GM06990 (cell line): Measurements from ENCODE around the gene MRPL22.
A peak's percentile ranks its signal among the peaks of the same experiment; 100 is the strongest.

Source experiments
- DNase-seq: peaks from one replicate; pipeline ENCODE4 v3.0.0-alpha.2; 2011; ENCODE audit not compliant: insufficient read length; ENCODE audit errors: extremely low read depth
- H3K27me3 ChIP-seq: replicated peaks from 2 replicates; pipeline ENCODE4 v1.6.0; 2011; ENCODE audit warnings: low read length; ENCODE audit not compliant: control insufficient read depth, insufficient read depth
- H3K36me3 ChIP-seq: 2 replicates; pipeline ENCODE4 v1.5.1; 2011; ENCODE audit warnings: low read length; ENCODE audit not compliant: control insufficient read depth, insufficient read depth
- H3K4me3 ChIP-seq: replicated peaks from 2 replicates; pipeline ENCODE4 v1.5.1; 2011; ENCODE audit warnings: low read depth, mild to moderate bottlenecking, control low read depth, low read length
- CTCF ChIP-seq: IDR thresholded peaks from 2 replicates; pipeline ENCODE4 v1.5.1; 2011; ENCODE audit warnings: low read length, control low read depth, mild to moderate bottlenecking, inconsistent platforms; ENCODE audit not compliant: insufficient read depth, poor library complexity, severe bottlenecking

Gene MRPL22

GRCh38 chr5:154966081-154966841, 25.4 kb downstream of the MRPL22 start:
- no peak for DNase-seq
- no peak overlapping the region for H3K4me3 ChIP-seq
- H3K27me3 ChIP-seq: no peaks in the 10 kb centered on the region
- peaks cover 2% of the 10 kb centered on the region for H3K36me3 ChIP-seq
- no peak for TF ChIP-seq CTCF

DNA sequence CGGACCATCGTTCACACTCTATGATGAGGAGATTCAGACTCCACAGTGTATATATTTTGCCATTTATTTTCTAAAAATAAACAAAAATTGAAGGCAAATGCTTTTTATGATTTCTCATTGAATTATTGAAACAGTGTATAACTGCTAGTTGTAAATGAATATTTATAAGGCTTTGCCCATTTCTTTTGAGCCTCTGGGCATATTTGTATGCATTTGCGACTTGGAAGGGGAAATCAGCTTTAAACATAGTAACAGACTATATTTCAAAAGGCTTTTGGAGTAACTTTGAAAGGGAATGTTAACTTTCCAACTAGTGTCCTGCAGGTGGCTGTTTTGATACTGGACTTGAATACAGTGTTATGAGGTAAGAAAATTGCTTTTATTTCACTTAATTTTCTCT, 26.0 kb downstream of the MRPL22 start:
- Histone ChIP-seq H3K36me3 (no peaks in the 10 kb centered on the region; the same call in 1 of the 2 replicates), H3K27me3 (no peaks in the 10 kb centered on the region), H3K4me3 (no peak overlapping the region)
- no peak for TF ChIP-seq CTCF
- DNase-seq: no peak

DNA sequence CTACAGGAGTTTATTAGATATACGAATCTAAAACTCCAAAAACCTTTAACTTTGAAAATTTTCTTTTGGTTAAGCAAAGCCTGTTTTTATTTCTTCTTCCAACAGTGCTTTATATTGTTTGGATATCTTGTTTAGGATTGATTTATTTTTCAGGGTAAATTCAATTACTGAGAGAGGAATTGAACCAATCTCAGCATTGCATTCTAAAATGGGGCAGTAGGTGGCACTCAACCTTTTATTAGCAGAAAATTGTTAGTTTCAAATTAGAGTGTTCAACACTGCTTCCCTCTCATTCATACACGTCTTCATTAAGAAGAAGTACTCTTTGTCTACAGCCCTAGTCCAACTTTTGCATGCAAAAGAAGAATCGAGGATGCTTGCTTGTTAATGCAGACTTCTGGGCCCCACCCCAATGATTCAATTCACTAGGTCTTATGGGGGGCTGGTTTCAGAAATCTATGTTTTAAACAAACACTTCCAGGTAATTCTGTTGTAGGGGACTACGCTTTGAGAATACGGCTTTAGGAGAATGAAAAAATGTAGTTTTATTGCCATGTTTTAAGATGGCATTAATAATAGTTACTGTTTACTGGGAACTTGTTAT, 26.6 kb downstream of the MRPL22 start:
- no peak for DNase-seq
- Histone ChIP-seq H3K36me3 (no peaks in the 10 kb centered on the region; the same call in 1 of the 2 replicates), H3K4me3 (no peak overlapping the region), H3K27me3 (no peaks in the 10 kb centered on the region)
- peak; percentile 47 for TF ChIP-seq CTCF

- DNase-seq: no peak
- Histone ChIP-seq H3K27me3 (no peaks in the 10 kb centered on the region), H3K4me3 (no peak overlapping the region), H3K36me3 (no peaks in the 10 kb centered on the region)
- TF ChIP-seq CTCF: no peak
Measured at GRCh38 chr5:154968953-154969352, 28.1 kb downstream of the MRPL22 start.

- DNase-seq: no peak
Measured at GRCh38 chr5:154970759-154971158, 29.9 kb downstream of the MRPL22 start.

More at GRCh38 chr5:154970759-154971158, 29.9 kb downstream of the MRPL22 start:
- TF ChIP-seq CTCF: no peak
- no peaks in the 10 kb centered on the region for H3K36me3 ChIP-seq
- H3K27me3 ChIP-seq: no peaks in the 10 kb centered on the region
- no peak overlapping the region for H3K4me3 ChIP-seq
